ENCODE results near the gene TTC39C.

DNA sequence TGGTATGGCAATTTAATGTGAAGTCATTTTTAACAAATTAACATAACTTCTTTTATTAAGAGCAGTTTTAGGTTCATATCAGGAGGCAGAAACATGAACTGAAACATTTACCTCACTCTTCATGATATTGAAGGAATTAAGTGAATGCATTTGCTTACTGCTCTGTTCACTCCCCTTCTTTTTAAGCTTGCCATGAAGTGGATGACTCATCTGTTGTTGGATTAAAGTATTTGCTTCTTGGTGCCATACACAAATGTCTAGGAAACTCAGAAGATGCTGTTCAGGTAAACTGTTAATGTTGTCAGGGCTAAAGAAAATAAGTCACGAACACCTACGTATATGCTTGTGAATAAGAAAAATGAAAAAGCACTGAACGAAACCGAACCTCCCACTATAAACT, 114.1 kb downstream of the TTC39C start:
- TF ChIP-seq CTCF (IDR thresholded peaks at IDR 0.05; ENCODE audit: borderline replicate concordance, extremely low read depth, low read length, poor library complexity, severe bottlenecking) (no peak), EZH2 (IDR thresholded peaks at IDR 0.05; ENCODE audit: borderline replicate concordance, low read depth, low read length, severe bottlenecking) (no peak)

Measured in DND-41 (cell line).